Left ventricle myocardium inferior (tissue), 1 donor: ENCODE data around the gene ZBBX. TPM values are rescaled to one million over a fixed set of nuclear protein-coding genes. Genes with fewer than 3 reads are reported as not detected.

ENCODE experiments used
- DNase-seq: peaks from one replicate; pipeline ENCODE4 v3.0.0-alpha.2; 2020
- H3K27ac ChIP-seq: fragments of 200-600 bp; replicated peaks from 2 replicates; pipeline ENCODE4 v1.8.0; 2021
- H3K27me3 ChIP-seq: fragments of 200-600 bp; 2 replicates; pipeline ENCODE4 v1.8.0; 2021; ENCODE audit warnings: low read depth
- H3K36me3 ChIP-seq: fragments of 200-600 bp; 2 replicates; pipeline ENCODE4 v1.8.0; 2021
- H3K4me1 ChIP-seq: fragments of 200-600 bp; 2 replicates; pipeline ENCODE4 v1.8.0; 2021
- H3K4me3 ChIP-seq: fragments of 200-600 bp; 2 replicates; pipeline ENCODE4 v1.8.0; 2021; ENCODE audit warnings: mild to moderate bottlenecking, moderate library complexity
- H3K9me3 ChIP-seq: fragments of 200-600 bp; replicated peaks from 2 replicates; pipeline ENCODE4 v1.8.0; 2021
- intact Hi-C: fragments of 100-400 bp; cut with micrococcal nuclease; formaldehyde crosslinking; loops from one replicate; pipeline ENCODE4 v1.11.0; 2022
- total RNA-seq: library from RNA; stranded (reverse); fragmentation: NEBNext Ultra II Directional; extraction: Animal tissue kit (Norgen Biotek cat#: 25700); gene quantifications from one replicate; pipeline ENCODE4 v1.2.1, GENCODE V29; 2021
- TF ChIP-seq, protein P1 (sequence below): fragments of 200-600 bp; IDR thresholded peaks from 2 replicates; pipeline ENCODE4 v1.8.0; 2021; ENCODE audit warnings: antibody characterized with exemption, mild to moderate bottlenecking, borderline replicate concordance
- donor health status: DM: no; HTN: yes; CAD: no; lungs with severe emphysema.

The ZBBX gene
- total RNA-seq, 1 donor from 2014 or later: not detected

DNA sequence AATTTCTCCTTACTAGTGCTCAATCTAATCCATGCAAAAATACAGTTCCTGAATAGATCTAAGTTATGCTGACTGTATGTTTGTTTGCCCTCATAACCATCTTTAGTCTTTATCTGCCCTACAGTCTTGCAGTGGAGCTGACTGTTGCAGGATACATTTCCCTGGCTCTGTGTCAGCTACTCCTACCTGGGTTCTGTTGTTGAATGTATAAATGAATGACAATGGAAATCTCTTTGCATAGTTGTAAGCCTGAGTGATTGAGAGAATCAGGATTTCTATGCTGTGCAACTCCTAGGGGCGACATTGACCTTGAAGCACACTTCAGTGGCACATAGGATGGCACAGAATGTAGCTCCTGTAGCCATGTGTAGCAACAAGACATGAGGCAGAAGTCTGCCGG lies 16.0 kb upstream of the ZBBX start:
- Histone ChIP-seq H3K36me3 (no peaks in the 10 kb centered on the region), H3K27ac (no peak overlapping the region), H3K4me1 (no peaks in the 10 kb centered on the region), H3K9me3 (no peaks in the 10 kb centered on the region), H3K27me3 (no peaks in the 10 kb centered on the region), H3K4me3 (no peak overlapping the region)
- intact Hi-C loops: no loop called here
- TF ChIP-seq, protein P1, sequence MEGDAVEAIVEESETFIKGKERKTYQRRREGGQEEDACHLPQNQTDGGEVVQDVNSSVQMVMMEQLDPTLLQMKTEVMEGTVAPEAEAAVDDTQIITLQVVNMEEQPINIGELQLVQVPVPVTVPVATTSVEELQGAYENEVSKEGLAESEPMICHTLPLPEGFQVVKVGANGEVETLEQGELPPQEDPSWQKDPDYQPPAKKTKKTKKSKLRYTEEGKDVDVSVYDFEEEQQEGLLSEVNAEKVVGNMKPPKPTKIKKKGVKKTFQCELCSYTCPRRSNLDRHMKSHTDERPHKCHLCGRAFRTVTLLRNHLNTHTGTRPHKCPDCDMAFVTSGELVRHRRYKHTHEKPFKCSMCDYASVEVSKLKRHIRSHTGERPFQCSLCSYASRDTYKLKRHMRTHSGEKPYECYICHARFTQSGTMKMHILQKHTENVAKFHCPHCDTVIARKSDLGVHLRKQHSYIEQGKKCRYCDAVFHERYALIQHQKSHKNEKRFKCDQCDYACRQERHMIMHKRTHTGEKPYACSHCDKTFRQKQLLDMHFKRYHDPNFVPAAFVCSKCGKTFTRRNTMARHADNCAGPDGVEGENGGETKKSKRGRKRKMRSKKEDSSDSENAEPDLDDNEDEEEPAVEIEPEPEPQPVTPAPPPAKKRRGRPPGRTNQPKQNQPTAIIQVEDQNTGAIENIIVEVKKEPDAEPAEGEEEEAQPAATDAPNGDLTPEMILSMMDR: no peak
- DNase-seq: no peak

- Histone ChIP-seq H3K27ac (no peak overlapping the region), H3K4me1 (no peaks in the 10 kb centered on the region), H3K4me3 (no peak overlapping the region), H3K36me3 (no peaks in the 10 kb centered on the region), H3K9me3 (no peaks in the 10 kb centered on the region), H3K27me3 (no peaks in the 10 kb centered on the region)
- intact Hi-C loops: no loop called here
- no peak for DNase-seq
- TF ChIP-seq, protein P1: no peak
Measured at GRCh38 chr3:167394003-167394402, 13.9 kb upstream of the ZBBX start.

DNA sequence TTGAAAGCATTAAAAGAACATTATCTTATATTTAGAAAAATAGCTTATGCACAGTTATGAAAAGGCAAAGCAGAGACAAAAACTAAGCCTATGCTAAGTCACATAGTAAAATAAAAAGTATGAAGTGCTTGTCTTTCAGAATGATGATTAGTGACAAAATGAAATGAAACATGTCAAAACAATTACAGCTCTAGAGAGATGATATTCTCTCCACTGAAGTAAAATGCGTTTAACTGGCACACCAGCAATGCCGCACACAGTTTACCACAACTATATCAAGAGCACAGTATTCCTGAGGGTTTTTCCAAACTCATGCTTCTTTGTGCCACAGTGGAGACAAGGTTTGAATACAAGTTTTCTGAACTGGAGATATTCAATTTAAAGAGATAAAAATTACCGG lies 2.1 kb upstream of the ZBBX start:
- Histone ChIP-seq H3K9me3 (no peaks in the 10 kb centered on the region), H3K4me1 (peaks cover 7% of the 10 kb centered on the region), H3K27me3 (peaks cover 5% of the 10 kb centered on the region), H3K4me3 (no peak overlapping the region), H3K36me3 (no peaks in the 10 kb centered on the region), H3K27ac (no peak overlapping the region)
- DNase-seq: no peak
- intact Hi-C loops: loop anchor here (10.0 kb wide), 1 partner anchor 303 kb away; no protein-coding TSS in a partner anchor
- TF ChIP-seq, protein P1: no peak

DNA sequence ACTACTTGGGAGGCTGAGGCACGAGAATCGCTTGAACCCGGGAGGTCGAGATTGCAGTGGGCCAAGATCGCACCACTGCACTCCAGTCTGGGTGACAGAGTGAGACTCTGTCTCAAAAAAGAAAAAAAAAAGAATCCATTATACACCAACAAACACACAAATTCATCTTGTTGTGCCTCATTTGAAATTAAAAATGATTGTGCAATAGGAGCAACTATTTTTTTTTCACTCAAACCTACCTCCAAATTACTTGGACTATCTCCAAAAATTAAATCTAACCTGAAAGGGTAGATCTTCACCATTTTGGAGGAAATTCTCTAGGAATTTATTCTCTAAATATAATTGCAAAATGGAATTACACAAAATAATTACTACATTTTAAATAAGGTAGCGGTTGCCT lies 4.6 kb downstream of the ZBBX start:
- TF ChIP-seq, protein P1: no peak
- Histone ChIP-seq H3K4me1 (peaks cover 7% of the 10 kb centered on the region), H3K27me3 (peaks cover 5% of the 10 kb centered on the region), H3K9me3 (no peaks in the 10 kb centered on the region), H3K4me3 (no peak overlapping the region), H3K27ac (no peak overlapping the region), H3K36me3 (no peaks in the 10 kb centered on the region)
- intact Hi-C loops: no loop called here
- DNase-seq: no peak

DNA sequence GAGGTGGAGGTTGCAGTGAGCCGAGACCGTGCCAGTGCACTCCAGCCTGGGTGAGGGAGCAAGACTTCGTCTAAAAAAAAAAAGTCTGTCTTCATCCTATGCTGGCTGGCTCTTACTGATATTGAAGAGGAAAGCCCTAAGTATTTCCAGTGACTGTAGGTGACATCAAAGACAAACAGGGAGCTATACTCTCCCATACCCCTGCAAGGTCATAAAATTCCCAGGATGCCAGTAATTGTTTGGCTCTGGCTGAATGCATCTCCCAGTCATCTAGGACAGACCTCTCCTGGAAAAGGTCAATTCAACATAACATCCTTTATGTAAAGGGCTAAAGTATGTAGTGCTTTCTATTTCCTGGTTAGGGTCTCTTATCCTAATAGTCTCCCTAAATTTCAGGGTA lies 8.0 kb downstream of the ZBBX start:
- Histone ChIP-seq H3K27ac (no peak overlapping the region), H3K9me3 (no peaks in the 10 kb centered on the region), H3K4me1 (no peaks in the 10 kb centered on the region), H3K4me3 (no peak overlapping the region), H3K27me3 (no peaks in the 10 kb centered on the region), H3K36me3 (no peaks in the 10 kb centered on the region)
- DNase-seq: no peak
- intact Hi-C loops: no loop called here
- TF ChIP-seq, protein P1: no peak

DNA sequence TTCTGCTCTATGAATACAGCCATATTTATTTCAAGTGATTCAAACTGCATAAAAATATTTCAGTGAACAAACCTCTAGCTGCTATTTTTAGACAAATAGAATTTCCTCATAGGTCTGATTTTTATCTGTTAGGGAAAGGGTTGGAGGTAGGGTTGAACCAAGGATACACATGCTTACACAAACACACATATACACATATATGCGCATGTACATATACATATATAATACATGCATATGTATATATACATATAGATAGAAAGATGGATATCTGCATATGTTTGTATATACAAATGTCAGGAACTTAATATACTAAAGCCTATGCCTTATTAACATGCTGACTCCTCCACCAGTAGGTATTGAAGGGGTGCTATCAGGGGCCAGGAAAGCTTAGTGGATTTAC lies 18.1 kb downstream of the ZBBX start:
- DNase-seq: no peak
- Histone ChIP-seq H3K4me3 (no peak overlapping the region), H3K27me3 (no peaks in the 10 kb centered on the region), H3K36me3 (no peaks in the 10 kb centered on the region), H3K9me3 (no peaks in the 10 kb centered on the region), H3K27ac (no peak overlapping the region), H3K4me1 (no peaks in the 10 kb centered on the region)
- TF ChIP-seq, protein P1: no peak
- intact Hi-C loops: no loop called here
